Upper lobe of left lung (tissue), 6 donors: ENCODE measurements around the gene ERCC6L. TPM values are rescaled to one million over a fixed set of nuclear protein-coding genes. Genes with fewer than 3 reads are reported as not detected.

Experiments used
- ATAC-seq, 2 donors: fragments of 200-7000 bp; cut with Tn5 transposase; one replicate each; pipeline ENCODE4 v1.9.1; 2022; ENCODE audit warnings: mild to moderate bottlenecking in 2 of 2, moderate library complexity in 2 of 2; ENCODE audit not compliant: low FRiP score in 2 of 2
- DNase-seq, 2 donors: peaks; one replicate each; pipeline ENCODE4 v3.0.0-alpha.2; 2019 to 2020
- H3K27ac ChIP-seq, 4 donors: fragments of 200-600 bp; sonication (generic); one replicate each; pipeline ENCODE4 v1.5.1; 2016 to 2019
- H3K27me3 ChIP-seq, 4 donors: fragments of 200-600 bp; sonication (generic); one replicate each; pipeline ENCODE4 v1.5.1; 2017 to 2019
- H3K36me3 ChIP-seq, 4 donors: fragments of 200-600 bp; sonication (generic); one replicate each; pipeline ENCODE4 v1.5.1; 2016 to 2019
- H3K4me1 ChIP-seq, 4 donors: fragments of 200-600 bp; sonication (generic); one replicate each; pipeline ENCODE4 v1.5.1; 2018 to 2019
- H3K4me3 ChIP-seq, 4 donors: fragments of 200-600 bp; sonication (generic); one replicate each; pipeline ENCODE4 v1.5.1; 2017 to 2019; ENCODE audit warnings: mild to moderate bottlenecking in 2 of 4, moderate library complexity in 1 of 4
- H3K9me3 ChIP-seq, 4 donors: fragments of 200-600 bp; sonication (generic); one replicate each; pipeline ENCODE4 v1.5.1; 2018 to 2019
- EP300 ChIP-seq, 4 donors: sonication (generic); formaldehyde crosslinking; IDR thresholded peaks; one replicate each; pipeline ENCODE4 v1.5.1; 2017; ENCODE audit warnings: antibody characterized with exemption in 4 of 4, control low read depth in 2 of 4
- POLR2A ChIP-seq, 4 donors: fragments of 450-650 bp; IDR thresholded peaks; one replicate each; pipeline ENCODE4 v1.5.1; 2016 to 2017; ENCODE audit warnings: antibody characterized with exemption in 4 of 4, mild to moderate bottlenecking in 2 of 4
- POLR2AphosphoS5 ChIP-seq, 2 donors: sonication (generic); formaldehyde crosslinking; IDR thresholded peaks; one replicate each; pipeline ENCODE4 v1.5.1; 2017; ENCODE audit warnings: antibody characterized with exemption in 2 of 2
- WGBS, 2 donors: methylation state at CpG; one replicate each; pipeline ENCODE4 v1.1.5; 2017 to 2018; 5-methylcytosine and 5-hydroxymethylcytosine counted together
- total RNA-seq, 6 donors: library from RNA; depleted of rRNA in 4 of 6; stranded (reverse); fragments of >200 nt in 4 of 6; gene quantifications; one replicate each; pipeline versions ENCODE4 v1.1.0 to v1.2.1, GENCODE V29; 2016 to 2021
- TF ChIP-seq, protein P1 (sequence below), 6 experiments: fragments of 450-650 bp in 4 of 6; fragments of 200-600 bp in 2 of 6; sonication (generic) in 2 of 6; IDR thresholded peaks; one replicate each; pipeline ENCODE4 v1.5.1; 2016 to 2019; ENCODE audit warnings: antibody characterized with exemption in 6 of 6
- donor health status: DM: no; HTN: no; CAD: no; lungs with moderate emphysema.
- donor health status: DM: no; HTN: yes; CAD: no; lungs with severe emphysema.

The ERCC6L gene
- total RNA-seq, 6 donors from 2014 or later, result 0.14 to 0.44 (median 0.25) TPM; not detected in 2

DNA sequence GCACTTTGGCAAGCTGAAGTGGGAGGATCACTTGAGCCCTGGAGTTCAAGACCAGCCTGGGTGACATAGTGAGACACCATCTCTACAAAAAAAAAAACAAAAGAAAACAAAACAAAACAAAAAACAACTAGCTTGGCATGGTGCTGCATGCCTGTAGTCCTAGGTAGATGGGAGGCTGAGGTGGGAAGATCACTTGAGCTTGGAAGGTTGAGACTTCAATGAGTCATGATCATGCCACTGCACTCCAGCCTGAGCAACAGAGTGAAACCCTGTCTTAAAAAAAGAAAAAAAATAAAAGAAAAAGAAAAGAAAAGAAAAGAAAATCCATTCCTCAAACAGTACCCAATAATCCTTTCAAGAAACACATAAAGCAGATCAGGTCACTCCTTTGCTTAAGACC is 14.9 kb upstream of the ERCC6L start:
- DNase-seq, result no peak
- no peak for TF ChIP-seq EP300 (IDR thresholded peaks at IDR 0.05)
- TF ChIP-seq POLR2AphosphoS5 (IDR thresholded peaks at IDR 0.05), result no peak
- TF ChIP-seq, protein P1, sequence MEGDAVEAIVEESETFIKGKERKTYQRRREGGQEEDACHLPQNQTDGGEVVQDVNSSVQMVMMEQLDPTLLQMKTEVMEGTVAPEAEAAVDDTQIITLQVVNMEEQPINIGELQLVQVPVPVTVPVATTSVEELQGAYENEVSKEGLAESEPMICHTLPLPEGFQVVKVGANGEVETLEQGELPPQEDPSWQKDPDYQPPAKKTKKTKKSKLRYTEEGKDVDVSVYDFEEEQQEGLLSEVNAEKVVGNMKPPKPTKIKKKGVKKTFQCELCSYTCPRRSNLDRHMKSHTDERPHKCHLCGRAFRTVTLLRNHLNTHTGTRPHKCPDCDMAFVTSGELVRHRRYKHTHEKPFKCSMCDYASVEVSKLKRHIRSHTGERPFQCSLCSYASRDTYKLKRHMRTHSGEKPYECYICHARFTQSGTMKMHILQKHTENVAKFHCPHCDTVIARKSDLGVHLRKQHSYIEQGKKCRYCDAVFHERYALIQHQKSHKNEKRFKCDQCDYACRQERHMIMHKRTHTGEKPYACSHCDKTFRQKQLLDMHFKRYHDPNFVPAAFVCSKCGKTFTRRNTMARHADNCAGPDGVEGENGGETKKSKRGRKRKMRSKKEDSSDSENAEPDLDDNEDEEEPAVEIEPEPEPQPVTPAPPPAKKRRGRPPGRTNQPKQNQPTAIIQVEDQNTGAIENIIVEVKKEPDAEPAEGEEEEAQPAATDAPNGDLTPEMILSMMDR (IDR thresholded peaks at IDR 0.05), result no peak
- TF ChIP-seq POLR2A (IDR thresholded peaks at IDR 0.05), result no peak

DNA sequence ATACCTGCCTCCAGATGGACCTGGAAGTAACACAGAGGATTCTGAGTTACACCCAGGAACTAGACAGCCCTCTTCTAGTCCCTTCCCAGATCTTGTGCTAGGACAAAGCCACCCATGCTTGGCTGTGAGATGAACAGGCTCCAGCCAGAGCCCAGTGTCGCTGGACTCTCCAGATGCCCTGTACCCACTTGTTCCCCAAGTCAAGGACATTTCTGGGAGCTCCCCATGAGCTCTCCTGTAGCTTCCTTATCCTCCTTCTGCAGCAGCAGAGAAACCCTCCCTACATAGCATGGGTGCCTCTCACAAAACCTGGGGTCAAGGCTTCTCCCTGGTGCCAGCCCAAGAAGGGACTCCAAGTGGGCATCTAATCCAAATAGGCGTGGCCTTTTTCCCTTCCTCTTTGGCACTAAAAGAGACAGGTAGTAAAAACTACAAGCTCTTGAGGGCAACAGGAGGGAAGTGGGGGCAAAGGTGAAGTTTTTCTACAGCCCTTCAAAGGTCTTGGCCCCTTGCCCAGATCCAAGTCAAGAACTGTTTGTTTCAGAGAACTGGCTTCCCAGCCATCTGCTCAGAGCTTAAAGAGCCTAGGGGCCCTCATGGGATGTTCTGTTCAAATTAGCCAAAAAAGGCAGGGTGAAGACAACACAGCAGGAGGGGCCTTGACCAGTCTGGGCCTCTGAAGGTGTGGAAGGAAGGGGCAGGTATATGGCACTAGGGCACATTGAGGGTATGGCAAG is 8.5 kb upstream of the ERCC6L start:
- H3K27ac ChIP-seq, result no peak overlapping the region
- H3K9me3 ChIP-seq, result no peaks in the 10 kb centered on the region
- H3K27me3 ChIP-seq, result no peaks in the 10 kb centered on the region
- H3K4me1 ChIP-seq, result peaks cover 0 to 7% (median 3%) of the 10 kb centered on the region in 4 donors
- no peaks in the 10 kb centered on the region for H3K36me3 ChIP-seq
- no peak overlapping the region for H3K4me3 ChIP-seq
- WGBS, 2 donors, result 47% methylated on average over 2 of the region's 2 CpGs; no CpG with 5 or more reads in 1 of the 2 donors
- peak in 1 of 2 donors; percentile 68 for DNase-seq
- no peak for TF ChIP-seq POLR2A (IDR thresholded peaks at IDR 0.05)
- no peak for TF ChIP-seq EP300 (IDR thresholded peaks at IDR 0.05)
- no peak for TF ChIP-seq POLR2AphosphoS5 (IDR thresholded peaks at IDR 0.05)
- TF ChIP-seq, protein P1 (IDR thresholded peaks at IDR 0.05), result no peak
- peak in 1 of 2 donors; percentile 35 for ATAC-seq

More for the DNA sequence above, 14.9 kb upstream of the ERCC6L start:
- Histone ChIP-seq H3K4me1 (peaks cover 0 to 7% (median 0%) of the 10 kb centered on the region in 4 donors), H3K4me3 (no peak overlapping the region), H3K9me3 (no peaks in the 10 kb centered on the region), H3K27ac (no peak overlapping the region), H3K36me3 (no peaks in the 10 kb centered on the region), H3K27me3 (no peaks in the 10 kb centered on the region)
- no peak for ATAC-seq

DNA sequence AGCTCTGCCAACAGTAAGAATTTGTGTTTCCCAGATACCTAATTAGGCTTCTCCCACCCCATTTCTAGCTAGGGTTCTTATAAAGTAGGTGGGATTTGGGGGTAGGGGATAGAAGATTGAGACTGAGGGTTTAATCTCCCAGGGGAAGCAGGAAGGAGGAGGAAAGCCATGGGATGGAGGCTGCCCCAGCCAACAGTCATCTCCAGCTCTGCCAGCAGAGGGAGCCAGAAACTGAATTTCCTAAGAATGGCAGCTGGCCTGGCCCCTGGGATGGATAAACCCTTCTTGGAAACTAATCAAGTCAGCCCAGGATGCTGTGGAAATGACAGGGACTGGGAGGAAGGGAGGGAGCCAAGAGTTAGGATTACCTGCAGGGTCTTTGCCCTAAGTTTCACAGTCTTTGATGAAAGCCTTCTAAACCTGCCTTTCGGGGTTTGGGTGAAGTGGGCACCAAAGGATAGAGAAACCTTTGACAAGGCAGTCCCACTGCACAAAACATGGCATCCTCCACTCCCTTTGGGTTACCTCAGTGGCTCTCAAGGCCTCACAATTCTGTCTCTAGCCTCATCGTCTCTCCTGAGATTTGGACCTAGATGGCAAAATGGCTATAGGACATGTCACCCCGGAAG is 6.7 kb upstream of the ERCC6L start:
- Histone ChIP-seq H3K4me3 (no peak overlapping the region), H3K27ac (no peak overlapping the region), H3K4me1 (peaks cover 0 to 7% (median 3%) of the 10 kb centered on the region in 4 donors), H3K36me3 (no peaks in the 10 kb centered on the region), H3K27me3 (no peaks in the 10 kb centered on the region), H3K9me3 (no peaks in the 10 kb centered on the region)
- ATAC-seq (peak in 1 of 2 donors; percentile 50), DNase-seq (peak in 1 of 2 donors; percentile 66)
- WGBS, 2 donors, result 75 to 83% methylated on average over 1 to 3 of the region's 3 CpGs
- TF ChIP-seq, protein P1 (IDR thresholded peaks at IDR 0.05), result peak; percentile 49 to 69 (median 62)
- no peak for TF ChIP-seq EP300 (IDR thresholded peaks at IDR 0.05)

DNA sequence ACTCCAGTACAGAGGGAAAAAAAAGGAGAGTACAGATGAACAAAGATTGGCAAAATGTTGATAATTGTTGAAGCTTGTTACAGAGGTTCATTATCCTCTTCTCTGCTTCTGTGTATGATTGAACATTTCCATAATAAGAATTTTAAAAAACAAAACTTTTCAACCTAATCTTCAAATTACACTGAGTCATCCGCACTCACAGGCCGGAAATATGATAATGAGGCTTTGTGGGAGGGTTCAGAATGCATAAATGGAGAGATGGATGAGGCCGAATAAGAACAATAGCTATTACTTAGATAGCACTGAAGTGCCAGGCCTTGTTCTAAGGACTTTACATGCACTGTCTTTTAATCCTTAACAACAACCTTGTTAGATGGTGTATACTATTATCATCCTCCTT is 4.6 kb upstream of the ERCC6L start:
- no peaks in the 10 kb centered on the region for H3K36me3 ChIP-seq
- no peak overlapping the region for H3K4me3 ChIP-seq
- WGBS, 2 donors, result 35 to 52% methylated on average over 3 of the region's 3 CpGs
- ATAC-seq (no peak), DNase-seq (no peak)
- peaks cover 0 to 12% (median 3%) of the 10 kb centered on the region in 4 donors for H3K4me1 ChIP-seq
- no peak overlapping the region for H3K27ac ChIP-seq
- TF ChIP-seq, protein P1 (IDR thresholded peaks at IDR 0.05), result no peak
- TF ChIP-seq POLR2AphosphoS5 (IDR thresholded peaks at IDR 0.05) (no peak), EP300 (IDR thresholded peaks at IDR 0.05) (no peak), POLR2A (IDR thresholded peaks at IDR 0.05) (no peak)
- H3K27me3 ChIP-seq, result no peaks in the 10 kb centered on the region
- H3K9me3 ChIP-seq, result no peaks in the 10 kb centered on the region
